C4-2B (cell line): Measurements from ENCODE around the gene ELMO1.

ENCODE experiments used
- ZFX ChIP-seq: fragments of 450-650 bp; IDR thresholded peaks from 2 replicates; pipeline ENCODE4 v1.6.1; 2017
- TF ChIP-seq, protein P1 (sequence below): fragments of 450-650 bp; conservative IDR thresholded peaks from 2 replicates; pipeline ENCODE4 v1.5.1; 2017; ENCODE audit warnings: mild to moderate bottlenecking

DNA sequence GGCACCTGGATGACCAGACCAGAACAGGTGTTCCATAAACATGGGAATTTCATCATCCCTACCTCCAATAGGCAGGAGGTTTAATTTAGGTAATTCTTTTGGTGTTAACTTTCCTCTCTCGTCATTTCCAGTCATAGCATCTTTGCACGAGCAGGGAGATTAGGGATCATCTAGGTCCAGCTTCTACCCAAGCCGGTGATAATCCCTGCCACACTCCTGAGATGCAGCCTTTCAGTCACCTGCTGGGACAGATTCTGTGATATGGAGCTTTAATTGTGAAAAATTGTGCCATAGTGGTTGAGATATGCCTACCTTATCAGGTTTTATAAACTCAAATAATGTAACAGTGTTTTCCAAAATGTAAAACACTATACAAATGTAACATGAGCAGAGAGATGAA, 532.5 kb downstream of the ELMO1 start:
- TF ChIP-seq, protein P1, sequence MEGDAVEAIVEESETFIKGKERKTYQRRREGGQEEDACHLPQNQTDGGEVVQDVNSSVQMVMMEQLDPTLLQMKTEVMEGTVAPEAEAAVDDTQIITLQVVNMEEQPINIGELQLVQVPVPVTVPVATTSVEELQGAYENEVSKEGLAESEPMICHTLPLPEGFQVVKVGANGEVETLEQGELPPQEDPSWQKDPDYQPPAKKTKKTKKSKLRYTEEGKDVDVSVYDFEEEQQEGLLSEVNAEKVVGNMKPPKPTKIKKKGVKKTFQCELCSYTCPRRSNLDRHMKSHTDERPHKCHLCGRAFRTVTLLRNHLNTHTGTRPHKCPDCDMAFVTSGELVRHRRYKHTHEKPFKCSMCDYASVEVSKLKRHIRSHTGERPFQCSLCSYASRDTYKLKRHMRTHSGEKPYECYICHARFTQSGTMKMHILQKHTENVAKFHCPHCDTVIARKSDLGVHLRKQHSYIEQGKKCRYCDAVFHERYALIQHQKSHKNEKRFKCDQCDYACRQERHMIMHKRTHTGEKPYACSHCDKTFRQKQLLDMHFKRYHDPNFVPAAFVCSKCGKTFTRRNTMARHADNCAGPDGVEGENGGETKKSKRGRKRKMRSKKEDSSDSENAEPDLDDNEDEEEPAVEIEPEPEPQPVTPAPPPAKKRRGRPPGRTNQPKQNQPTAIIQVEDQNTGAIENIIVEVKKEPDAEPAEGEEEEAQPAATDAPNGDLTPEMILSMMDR = no peak
- no peak for TF ChIP-seq ZFX
